Stimulated activated CD4-positive, alpha-beta T cell treated with anti-CD3 and anti-CD28 coated beads, Interleukin-4, amount 100 ng/mL, for 1 hour (primary cell): ENCODE results near the gene NDUFB1.

ENCODE experiments used
- DNase-seq: peaks from one replicate; pipeline ENCODE4 v3.0.0-alpha.2; 2020

The NDUFB1 gene

DNA sequence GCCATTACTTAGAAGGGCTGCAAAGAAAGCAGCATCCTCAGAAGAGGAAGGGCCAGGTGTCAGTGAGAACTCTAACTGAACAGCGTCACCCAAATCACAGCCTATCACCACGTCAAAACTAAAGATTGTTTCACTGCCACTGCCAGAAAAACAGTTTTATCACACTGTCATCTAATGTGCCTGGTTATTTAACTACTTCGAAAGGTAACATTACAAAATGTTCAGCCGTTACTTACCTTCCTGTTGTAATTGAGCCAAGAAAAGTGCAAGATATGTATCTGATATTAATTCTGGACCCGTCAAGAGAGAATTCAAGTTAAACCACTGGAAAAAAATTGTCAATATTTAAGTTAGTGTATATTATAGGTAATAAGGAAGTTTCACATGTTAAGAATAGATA lies 33.0 kb downstream of the NDUFB1 start:
- no peak for DNase-seq

- no peak for DNase-seq
These were observed 47.0 kb downstream of the NDUFB1 start for GRCh38 chr14:92074555-92074954.
